ENCODE measurements around the gene ITPK1.

Gene ITPK1

GRCh38 chr14:92937051-92937937, 178.4 kb downstream of the ITPK1 start:
- no peak overlapping the region for H3K4me3 ChIP-seq (replicated peaks in 1 of 2; ENCODE audit: low read depth in 2 of 2, low read length in 2 of 2)
- no peak for TF ChIP-seq CTCF (IDR thresholded peaks at IDR 0.05; ENCODE audit: low read depth, low read length)
- DNase-seq (ENCODE audit: low read depth in 2 of 2), result no peak

- no peak for DNase-seq (ENCODE audit: low read depth in 2 of 2)
- H3K4me3 ChIP-seq (replicated peaks in 1 of 2; ENCODE audit: low read depth in 2 of 2, low read length in 2 of 2), result no peak overlapping the region
- TF ChIP-seq CTCF (IDR thresholded peaks at IDR 0.05; ENCODE audit: low read depth, low read length), result no peak
Observed at GRCh38 chr14:92936085-92936484, 179.6 kb downstream of the ITPK1 start.

- DNase-seq (ENCODE audit: low read depth in 2 of 2), result no peak
- TF ChIP-seq CTCF (IDR thresholded peaks at IDR 0.05; ENCODE audit: low read depth, low read length), result no peak
- no peak overlapping the region for H3K4me3 ChIP-seq (replicated peaks in 1 of 2; ENCODE audit: low read depth in 2 of 2, low read length in 2 of 2)
Observed at GRCh38 chr14:92935446-92935845, 180.3 kb downstream of the ITPK1 start.

- no peak for DNase-seq (ENCODE audit: low read depth in 2 of 2)
- H3K4me3 ChIP-seq (replicated peaks in 1 of 2; ENCODE audit: low read depth in 2 of 2, low read length in 2 of 2), result no peak overlapping the region
- TF ChIP-seq CTCF (IDR thresholded peaks at IDR 0.05; ENCODE audit: low read depth, low read length), result no peak
Observed at GRCh38 chr14:92934196-92935085, 181.3 kb downstream of the ITPK1 start.

- no peak for TF ChIP-seq CTCF (IDR thresholded peaks at IDR 0.05; ENCODE audit: low read depth, low read length)
- no peak overlapping the region for H3K4me3 ChIP-seq (replicated peaks in 1 of 2; ENCODE audit: low read depth in 2 of 2, low read length in 2 of 2)
- DNase-seq (ENCODE audit: low read depth in 2 of 2), result no peak
Observed at GRCh38 chr14:92933481-92933880, 182.2 kb downstream of the ITPK1 start.

- no peak overlapping the region for H3K4me3 ChIP-seq (replicated peaks in 1 of 2; ENCODE audit: low read depth in 2 of 2, low read length in 2 of 2)
- TF ChIP-seq CTCF (IDR thresholded peaks at IDR 0.05; ENCODE audit: low read depth, low read length), result no peak
Observed at GRCh38 chr14:92932448-92933395, 183.0 kb downstream of the ITPK1 start.

More at GRCh38 chr14:92932448-92933395, 183.0 kb downstream of the ITPK1 start:
- no peak for DNase-seq (ENCODE audit: low read depth in 2 of 2)

Measured in cardiac fibroblast (primary cell).